ENCODE measurements around the gene NUDT7. TPM values are rescaled to one million over a fixed set of nuclear protein-coding genes. Genes with fewer than 3 reads are reported as not detected.

NUDT7 gene
- total and polyA plus RNA-seq, 4 donors: 6.8 to 18.3 (median 9.9) TPM

GRCh38 chr16:77724174-77724573 lies 1.9 kb downstream of the NUDT7 start:
- no peak for ATAC-seq (ENCODE audit: insufficient read depth, low FRiP score)
- no peak for TF ChIP-seq CTCF (IDR thresholded peaks at IDR 0.05; ENCODE audit: control extremely low read depth, extremely low read depth)
- DNase-seq: no peak
- H3K4me1 ChIP-seq (ENCODE audit: control insufficient read depth in 5 of 5, insufficient read depth in 5 of 5, low read length in 5 of 5): peaks cover 0 to 5% (median 3%) of the 10 kb centered on the region in 5 donors
- H3K27ac ChIP-seq (ENCODE audit: low read depth in 1 of 2, low read length in 1 of 2): no peak overlapping the region
- no peaks in the 10 kb centered on the region for H3K9me3 ChIP-seq (ENCODE audit: control insufficient read depth in 4 of 4, insufficient read depth in 3 of 4, low read length in 3 of 4)
- 95 to 97% methylated on average over 7 of the region's 7 CpGs for WGBS, 2 donors
- no peak overlapping the region for H3K9ac ChIP-seq (ENCODE audit: insufficient read depth in 1 of 2, low read length in 2 of 2)
- H3K27me3 ChIP-seq (ENCODE audit: control insufficient read depth in 3 of 3, insufficient read depth in 3 of 3, low read length in 2 of 3): no peaks in the 10 kb centered on the region
- H3K4me3 ChIP-seq: no peak overlapping the region
- peaks cover 0 to 4% (median 0%) of the 10 kb centered on the region in 4 donors for H3K36me3 ChIP-seq (ENCODE audit: control insufficient read depth in 4 of 4, insufficient read depth in 4 of 4, low read length in 4 of 4)

GRCh38 chr16:77729951-77730350 lies 7.6 kb downstream of the NUDT7 start:
- Histone ChIP-seq H3K9ac (ENCODE audit: insufficient read depth in 1 of 2, low read length in 2 of 2) (no peak overlapping the region), H3K36me3 (ENCODE audit: control insufficient read depth in 4 of 4, insufficient read depth in 4 of 4, low read length in 4 of 4) (peaks cover 0 to 4% (median 1%) of the 10 kb centered on the region in 4 donors), H3K4me1 (ENCODE audit: control insufficient read depth in 5 of 5, insufficient read depth in 5 of 5, low read length in 5 of 5) (no peaks in the 10 kb centered on the region), H3K9me3 (ENCODE audit: control insufficient read depth in 4 of 4, insufficient read depth in 3 of 4, low read length in 3 of 4) (no peaks in the 10 kb centered on the region), H3K27me3 (ENCODE audit: control insufficient read depth in 3 of 3, insufficient read depth in 3 of 3, low read length in 2 of 3) (no peaks in the 10 kb centered on the region), H3K4me3 (no peak overlapping the region), H3K27ac (ENCODE audit: low read depth in 1 of 2, low read length in 1 of 2) (no peak overlapping the region)
- no peak for DNase-seq
- no peak for TF ChIP-seq CTCF (IDR thresholded peaks at IDR 0.05; ENCODE audit: control extremely low read depth, extremely low read depth)
- no peak for ATAC-seq (ENCODE audit: insufficient read depth, low FRiP score)
- 0 to 29% methylated on average over 1 of the region's 1 CpG for WGBS, 2 donors

DNA sequence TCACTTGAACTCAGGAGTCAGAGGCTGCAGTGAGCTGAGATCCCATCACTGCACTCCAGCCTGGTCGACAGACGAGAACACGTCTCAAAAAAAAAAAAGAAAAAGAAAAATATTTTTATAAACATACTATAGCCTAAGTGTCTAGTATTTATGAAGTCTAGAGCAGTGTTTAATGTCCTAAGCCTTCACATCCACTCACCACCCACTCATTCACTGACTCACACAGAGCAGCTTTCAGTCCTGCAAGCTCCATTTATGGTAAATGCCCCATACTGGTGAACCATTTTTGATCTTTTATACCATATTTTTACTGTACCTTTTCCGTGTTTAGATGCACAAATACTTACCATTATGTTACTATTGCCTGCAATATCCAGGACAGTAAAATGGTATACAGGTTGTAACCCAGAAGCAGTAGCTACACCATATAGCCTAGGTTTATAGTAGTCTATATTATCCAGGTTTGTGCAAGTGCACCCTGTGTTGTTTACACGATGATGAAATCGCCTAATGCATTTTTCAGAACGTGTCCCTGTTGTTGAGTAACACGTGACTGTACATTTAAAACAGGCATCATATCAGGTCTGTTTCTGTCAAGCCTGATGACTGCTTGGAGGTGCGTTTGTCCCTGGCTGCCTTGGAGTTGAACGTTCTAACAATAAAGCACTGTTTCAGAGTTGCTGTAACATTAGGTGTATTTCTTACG lies 10.1 kb downstream of the NUDT7 start:
- Histone ChIP-seq H3K27ac (ENCODE audit: low read depth in 1 of 2, low read length in 1 of 2) (no peak overlapping the region), H3K9me3 (ENCODE audit: control insufficient read depth in 4 of 4, insufficient read depth in 3 of 4, low read length in 3 of 4) (no peaks in the 10 kb centered on the region), H3K4me3 (no peak overlapping the region), H3K36me3 (ENCODE audit: control insufficient read depth in 4 of 4, insufficient read depth in 4 of 4, low read length in 4 of 4) (peaks cover 0 to 2% (median 0%) of the 10 kb centered on the region in 4 donors), H3K27me3 (ENCODE audit: control insufficient read depth in 3 of 3, insufficient read depth in 3 of 3, low read length in 2 of 3) (no peaks in the 10 kb centered on the region), H3K9ac (ENCODE audit: insufficient read depth in 1 of 2, low read length in 2 of 2) (no peak overlapping the region), H3K4me1 (ENCODE audit: control insufficient read depth in 5 of 5, insufficient read depth in 5 of 5, low read length in 5 of 5) (no peaks in the 10 kb centered on the region)
- WGBS, 2 donors: 77 to 89% methylated on average over 11 of the region's 11 CpGs
- no peak for ATAC-seq (ENCODE audit: insufficient read depth, low FRiP score)
- no peak for DNase-seq
- TF ChIP-seq CTCF (IDR thresholded peaks at IDR 0.05; ENCODE audit: control extremely low read depth, extremely low read depth): no peak

- H3K4me1 ChIP-seq (ENCODE audit: control insufficient read depth in 5 of 5, insufficient read depth in 5 of 5, low read length in 5 of 5): no peaks in the 10 kb centered on the region
- no peak overlapping the region for H3K27ac ChIP-seq (ENCODE audit: low read depth in 1 of 2, low read length in 1 of 2)
- ATAC-seq (ENCODE audit: insufficient read depth, low FRiP score) (no peak), DNase-seq (no peak)
- H3K27me3 ChIP-seq (ENCODE audit: control insufficient read depth in 3 of 3, insufficient read depth in 3 of 3, low read length in 2 of 3): no peaks in the 10 kb centered on the region
- no peaks in the 10 kb centered on the region for H3K36me3 ChIP-seq (ENCODE audit: control insufficient read depth in 4 of 4, insufficient read depth in 4 of 4, low read length in 4 of 4)
- no peaks in the 10 kb centered on the region for H3K9me3 ChIP-seq (ENCODE audit: control insufficient read depth in 4 of 4, insufficient read depth in 3 of 4, low read length in 3 of 4)
- no peak for TF ChIP-seq CTCF (IDR thresholded peaks at IDR 0.05; ENCODE audit: control extremely low read depth, extremely low read depth)
- 21 to 58% methylated on average over 1 of the region's 1 CpG for WGBS, 2 donors
- H3K9ac ChIP-seq (ENCODE audit: insufficient read depth in 1 of 2, low read length in 2 of 2): no peak overlapping the region
- H3K4me3 ChIP-seq: no peak overlapping the region
Measured at GRCh38 chr16:77736879-77737278, 14.6 kb downstream of the NUDT7 start.
